Measurements from ENCODE around the gene CCDC142. TPM values are rescaled to one million over a fixed set of nuclear protein-coding genes. Genes with fewer than 3 reads are reported as not detected.

CCDC142 gene
- total and polyA plus RNA-seq, 10 of the 15 experiments (the other 5 are each of a cell fraction or from before 2014, with no cell fraction given) = 0.93 to 16.9 (median 9.0) TPM

DNA sequence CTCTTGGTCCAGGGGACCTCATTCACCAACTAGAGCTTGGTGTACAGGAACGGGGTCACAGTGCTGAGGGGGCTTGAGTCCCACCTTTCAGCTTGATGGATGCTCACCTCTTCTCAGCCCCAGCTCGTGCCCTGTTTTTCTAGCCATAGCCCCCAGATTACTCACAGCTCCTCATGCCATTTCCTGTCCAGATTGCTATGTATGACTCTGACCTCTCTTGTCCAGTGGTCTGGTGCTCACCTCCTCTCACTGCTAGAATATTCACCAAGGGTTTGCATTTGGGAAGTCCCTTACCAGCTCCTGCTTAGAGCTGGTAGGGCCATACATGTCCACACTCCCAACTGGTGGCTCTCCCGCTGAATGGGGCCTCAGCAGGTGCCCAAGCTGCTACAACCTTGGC, 10.7 kb upstream of the CCDC142 start:
- H2AFZ ChIP-seq (ENCODE audit: control insufficient read depth, low read depth, low read length) = no peak overlapping the region
- no peak overlapping the region for H3K4me2 ChIP-seq (ENCODE audit: control insufficient read depth, insufficient read depth)
- TF ChIP-seq RCOR1 (conservative IDR thresholded peaks at IDR 0.05; ENCODE audit: low read depth, low read length) (no peak), ZNF384 (IDR thresholded peaks at IDR 0.05; ENCODE audit: borderline replicate concordance, low read depth, low read length) (no peak), SRF (IDR thresholded peaks at IDR 0.05; ENCODE audit: low read depth in 2 of 2, low read length in 2 of 2) (no peak)
- H3K4me3 ChIP-seq = no peak overlapping the region
- no peaks in the 10 kb centered on the region for H4K20me1 ChIP-seq (ENCODE audit: control insufficient read depth, insufficient read depth)
- intact Hi-C loops (cut with micrococcal nuclease; ENCODE audit: unreplicated experiment) = no loop called here
- peaks cover 4 to 5% of the 10 kb centered on the region in 2 experiments; a peak in 3 of 4 replicates for H3K27me3 ChIP-seq (replicated peaks in 1 of 2; ENCODE audit: control insufficient read depth in 2 of 2, insufficient read depth in 2 of 2, low read length in 1 of 2)
- no peaks in the 10 kb centered on the region for H3K9me3 ChIP-seq (replicated peaks; ENCODE audit: control insufficient read depth, insufficient read depth, low read length)
- RAD21 ChIA-PET (ENCODE audit: unreplicated experiment) = no interaction called here
- H3K27ac ChIP-seq (ENCODE audit: control insufficient read depth, insufficient read depth) = no peak overlapping the region
- 73% methylated on average over 3 of the region's 3 CpGs for WGBS (ENCODE audit: insufficient coverage, insufficient replicate concordance, low lambda C conversion rate, missing lambda C conversion rate)
- in situ Hi-C loops (cut with MboI) = no loop called here
- no peaks in the 10 kb centered on the region for H3K79me2 ChIP-seq (ENCODE audit: control insufficient read depth, insufficient read depth, low read length)
- ATAC-seq = no peak
- DNase-seq (ENCODE audit: low read depth, low spot score) = no peak
- SMC1A ChIA-PET (ENCODE audit: uncharacterized antibody, unreplicated experiment) = interaction anchor here (1.2 to 1.4 kb wide), 2 partner anchors 91 to 93 kb away, joined by 4 read pairs; no protein-coding TSS in a partner anchor
- peaks cover 12 to 13% of the 10 kb centered on the region in 2 experiments; a peak in 3 of 4 replicates for H3K36me3 ChIP-seq (ENCODE audit: control insufficient read depth in 2 of 2, insufficient read depth in 2 of 2, low read length in 1 of 2)
- no peak overlapping the region for H3K9ac ChIP-seq (ENCODE audit: control insufficient read depth, insufficient read depth, low read length)
- H3K4me1 ChIP-seq (ENCODE audit: control insufficient read depth, insufficient read depth, low read length) = 0 out of 2 replicates have a peak, but pooled peaks cover 3% of the 10 kb centered on the region
- BruUV-seq (replicated peaks) = no TSS peak
- FAIRE-seq = no peak
- CTCF ChIA-PET = interaction anchor here (1.7 to 19.4 kb wide), 3 partner anchors 11 to 95 kb away, joined by 4 to 280 read pairs (median 10); partner anchors contain the start of genes CCDC142 and TTC31
- POLR2A ChIA-PET = interaction anchor here (0.5 to 1.0 kb wide), 4 partner anchors 13 to 75 kb away, joined by 3 read pairs; no protein-coding TSS in a partner anchor

DNA sequence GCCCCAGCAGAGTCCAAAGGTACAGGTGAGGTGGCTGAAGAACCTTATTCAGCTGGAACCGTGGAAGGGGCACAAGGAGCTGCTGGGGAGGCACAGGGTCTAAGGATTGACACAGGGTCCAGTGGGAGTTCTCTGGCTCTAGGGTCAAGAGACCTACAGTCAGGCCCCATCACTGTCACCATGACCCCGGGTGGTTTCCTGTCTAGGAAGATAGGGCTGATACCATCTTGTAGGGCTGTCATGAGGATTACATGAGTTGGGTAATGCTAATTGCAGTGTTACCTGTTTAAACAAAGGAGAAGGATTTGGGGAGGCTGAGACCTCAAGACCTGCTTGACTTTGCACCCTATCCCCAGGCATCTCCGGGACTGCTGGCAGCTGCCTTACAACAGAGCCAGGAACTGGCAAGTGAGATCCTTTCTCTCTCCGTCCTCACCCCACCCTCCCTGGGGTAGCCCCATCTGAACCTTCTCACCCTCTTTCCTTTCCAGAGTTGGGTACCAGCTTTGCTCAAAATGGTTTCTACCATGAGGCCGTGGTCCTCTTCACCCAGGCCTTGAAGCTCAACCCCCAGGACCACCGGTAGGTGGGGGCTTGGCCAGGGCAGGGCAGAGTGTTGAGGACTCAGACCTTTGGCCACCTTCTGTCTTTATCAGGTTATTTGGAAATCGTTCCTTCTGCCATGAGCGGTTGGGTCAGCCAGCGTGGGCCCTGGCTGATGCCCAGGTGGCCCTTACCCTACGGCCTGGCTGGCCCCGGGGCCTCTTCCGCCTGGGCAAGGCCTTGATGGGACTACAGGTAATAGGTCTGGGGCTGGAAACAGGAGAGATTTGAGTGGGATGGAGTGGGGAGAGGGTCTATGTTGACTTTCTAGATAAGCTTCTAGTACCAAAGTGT, 9.1 kb upstream of the CCDC142 start:
- intact Hi-C loops (cut with micrococcal nuclease; ENCODE audit: unreplicated experiment) = no loop called here
- no peak for FAIRE-seq
- ChIA-PET RAD21 (ENCODE audit: unreplicated experiment) (no interaction called here), POLR2A (no interaction called here), SMC1A (ENCODE audit: uncharacterized antibody, unreplicated experiment) (no interaction called here), CTCF (interaction anchor here (1.3 to 19.4 kb wide), 3 partner anchors 9 to 96 kb away, joined by 6 to 280 read pairs (median 10); partner anchors contain the start of genes CCDC142 and TTC31)
- Histone ChIP-seq H3K4me3 (no peak overlapping the region), H3K9ac (ENCODE audit: control insufficient read depth, insufficient read depth, low read length) (no peak overlapping the region), H3K36me3 (ENCODE audit: control insufficient read depth in 2 of 2, insufficient read depth in 2 of 2, low read length in 1 of 2) (peaks cover 12 to 13% of the 10 kb centered on the region in 2 experiments), H3K79me2 (ENCODE audit: control insufficient read depth, insufficient read depth, low read length) (no peaks in the 10 kb centered on the region), H3K9me3 (replicated peaks; ENCODE audit: control insufficient read depth, insufficient read depth, low read length) (no peaks in the 10 kb centered on the region), H4K20me1 (ENCODE audit: control insufficient read depth, insufficient read depth) (no peaks in the 10 kb centered on the region), H3K27me3 (replicated peaks in 1 of 2; ENCODE audit: control insufficient read depth in 2 of 2, insufficient read depth in 2 of 2, low read length in 1 of 2) (no peaks in the 10 kb centered on the region), H2AFZ (ENCODE audit: control insufficient read depth, low read depth, low read length) (no peak overlapping the region), H3K4me1 (ENCODE audit: control insufficient read depth, insufficient read depth, low read length) (no peaks in the 10 kb centered on the region), H3K4me2 (ENCODE audit: control insufficient read depth, insufficient read depth) (no peak overlapping the region), H3K27ac (ENCODE audit: control insufficient read depth, insufficient read depth) (no peak overlapping the region)
- ATAC-seq = no peak
- DNase-seq (ENCODE audit: low read depth, low spot score) = no peak
- no TSS peak for BruUV-seq (replicated peaks)
- TF ChIP-seq RELA (IDR thresholded peaks at IDR 0.05; ENCODE audit: borderline replicate concordance, partially characterized antibody) (no peak), ZNF217 (IDR thresholded peaks at IDR 0.05) (no peak), TBL1XR1 (IDR thresholded peaks at IDR 0.05; ENCODE audit: low read depth, low read length) (no peak)
- TF ChIP-seq, protein P1, sequence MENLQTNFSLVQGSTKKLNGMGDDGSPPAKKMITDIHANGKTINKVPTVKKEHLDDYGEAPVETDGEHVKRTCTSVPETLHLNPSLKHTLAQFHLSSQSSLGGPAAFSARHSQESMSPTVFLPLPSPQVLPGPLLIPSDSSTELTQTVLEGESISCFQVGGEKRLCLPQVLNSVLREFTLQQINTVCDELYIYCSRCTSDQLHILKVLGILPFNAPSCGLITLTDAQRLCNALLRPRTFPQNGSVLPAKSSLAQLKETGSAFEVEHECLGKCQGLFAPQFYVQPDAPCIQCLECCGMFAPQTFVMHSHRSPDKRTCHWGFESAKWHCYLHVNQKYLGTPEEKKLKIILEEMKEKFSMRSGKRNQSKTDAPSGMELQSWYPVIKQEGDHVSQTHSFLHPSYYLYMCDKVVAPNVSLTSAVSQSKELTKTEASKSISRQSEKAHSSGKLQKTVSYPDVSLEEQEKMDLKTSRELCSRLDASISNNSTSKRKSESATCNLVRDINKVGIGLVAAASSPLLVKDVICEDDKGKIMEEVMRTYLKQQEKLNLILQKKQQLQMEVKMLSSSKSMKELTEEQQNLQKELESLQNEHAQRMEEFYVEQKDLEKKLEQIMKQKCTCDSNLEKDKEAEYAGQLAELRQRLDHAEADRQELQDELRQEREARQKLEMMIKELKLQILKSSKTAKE (IDR thresholded peaks at IDR 0.05; ENCODE audit: low read depth, poor library complexity, severe bottlenecking) = no peak
- in situ Hi-C loops (cut with MboI) = no loop called here
- WGBS (ENCODE audit: insufficient coverage, insufficient replicate concordance, low lambda C conversion rate, missing lambda C conversion rate) = 97% methylated on average over 12 of the region's 12 CpGs

Data from GM12878 (cell line).